NCI-H1417 treated with DMSO at 0.1 percent for 48 hours (cell line): ENCODE data around the gene IFNGR1.
"Not testable (repeated sequence)": the region's sequence is repeated elsewhere in the genome, so short reads cannot be mapped to it uniquely, and the experiment has no call there.

ENCODE experiments used
- DNase-seq: peaks from one replicate; lab custom pipeline; 2025; lab: John Stamatoyannopoulos, UW

Gene IFNGR1

GRCh38 chr6:137213331-137213740 lies 5.8 kb downstream of the IFNGR1 start:
- DNase-seq: no peak

GRCh38 chr6:137211910-137212309 lies 7.3 kb downstream of the IFNGR1 start:
- no peak for DNase-seq

GRCh38 chr6:137210903-137211302 lies 8.3 kb downstream of the IFNGR1 start:
- DNase-seq: no peak

GRCh38 chr6:137208279-137208678 lies 10.9 kb downstream of the IFNGR1 start:
- no peak for DNase-seq

GRCh38 chr6:137207457-137207856 lies 11.7 kb downstream of the IFNGR1 start:
- not testable (repeated sequence) for DNase-seq

- no peak for DNase-seq
These were observed 12.6 kb downstream of the IFNGR1 start for GRCh38 chr6:137206577-137206976.

GRCh38 chr6:137203256-137203655 lies 15.9 kb downstream of the IFNGR1 start:
- no peak for DNase-seq

- DNase-seq: no peak
These were observed 17.1 kb downstream of the IFNGR1 start for GRCh38 chr6:137202078-137202477.

- no peak for DNase-seq
These were observed 18.2 kb downstream of the IFNGR1 start for GRCh38 chr6:137201006-137201405.

- no peak for DNase-seq
These were observed 18.9 kb downstream of the IFNGR1 start for GRCh38 chr6:137200288-137200687.

- DNase-seq: no peak
These were observed 21.2 kb downstream of the IFNGR1 start for GRCh38 chr6:137197684-137198645.

GRCh38 chr6:137193256-137194070 lies 25.7 kb downstream of the IFNGR1 start:
- no peak for DNase-seq

GRCh38 chr6:137192821-137193220 lies 26.4 kb downstream of the IFNGR1 start:
- DNase-seq: no peak

GRCh38 chr6:137191670-137192069 lies 27.5 kb downstream of the IFNGR1 start:
- DNase-seq: no peak

- DNase-seq: no peak
These were observed 27.9 kb downstream of the IFNGR1 start for GRCh38 chr6:137191236-137191635.

- no peak for DNase-seq
These were observed 28.5 kb downstream of the IFNGR1 start for GRCh38 chr6:137190583-137191094.

GRCh38 chr6:137188855-137189254 lies 30.3 kb downstream of the IFNGR1 start:
- no peak for DNase-seq

- no peak for DNase-seq
These were observed 33.9 kb downstream of the IFNGR1 start for GRCh38 chr6:137185290-137185689.

GRCh38 chr6:137182654-137183073 lies 36.5 kb downstream of the IFNGR1 start:
- no peak for DNase-seq

GRCh38 chr6:137181891-137182653 lies 37.1 kb downstream of the IFNGR1 start:
- DNase-seq: no peak

GRCh38 chr6:137177611-137178010 lies 41.6 kb downstream of the IFNGR1 start:
- DNase-seq: no peak

- no peak for DNase-seq
These were observed 42.5 kb downstream of the IFNGR1 start for GRCh38 chr6:137176729-137177128.
